HL-60 (cell line): ENCODE data around the gene MEA1.
A peak's percentile ranks its signal among the peaks of the same experiment; 100 is the strongest.

Experiments
- DNase-seq, 2 experiments: peaks; one replicate each; pipeline ENCODE4 v3.0.0-alpha.2; 2010 to 2020; ENCODE audit warnings: low read depth in 1 of 2, low spot score in 1 of 2
- H3K27ac ChIP-seq: fragments of 250-450 bp; sonication (Bioruptor Pico); replicated peaks from 2 replicates; pipeline ENCODE4 v1.5.1; 2020; ENCODE audit warnings: mild to moderate bottlenecking, moderate library complexity
- H3K27me3 ChIP-seq: fragments of 250-450 bp; sonication (Bioruptor Pico); 2 replicates; pipeline ENCODE4 v1.5.1; 2021; ENCODE audit warnings: mild to moderate bottlenecking, moderate library complexity; ENCODE audit not compliant: insufficient read depth, poor library complexity, severe bottlenecking
- H3K4me3 ChIP-seq: replicated peaks from 2 replicates; pipeline ENCODE4 v1.5.1; 2011; ENCODE audit warnings: mild to moderate bottlenecking, control low read depth, low read length; ENCODE audit not compliant: insufficient read depth
- GABPA ChIP-seq: IDR thresholded peaks from 2 replicates; pipeline ENCODE4 v1.6.1; 2012; ENCODE audit warnings: low read depth
- POLR2AphosphoS5 ChIP-seq: IDR thresholded peaks from 2 replicates; pipeline ENCODE4 v1.6.1; 2012; ENCODE audit warnings: low read depth
- SPI1 ChIP-seq: IDR thresholded peaks from 2 replicates; pipeline ENCODE4 v1.6.1; 2012; ENCODE audit warnings: low read depth, mild to moderate bottlenecking, borderline replicate concordance
- TF ChIP-seq, protein P1 (sequence below): IDR thresholded peaks from one replicate; pipeline ENCODE4 v1.5.1; 2011; ENCODE audit warnings: low read length, control low read depth, inconsistent platforms; ENCODE audit not compliant: insufficient read depth
- TF ChIP-seq, protein P2 (sequence below): IDR thresholded peaks from 2 replicates; pipeline ENCODE4 v1.6.1; 2012; ENCODE audit warnings: low read depth; ENCODE audit not compliant: insufficient replicate concordance

Gene MEA1

DNA sequence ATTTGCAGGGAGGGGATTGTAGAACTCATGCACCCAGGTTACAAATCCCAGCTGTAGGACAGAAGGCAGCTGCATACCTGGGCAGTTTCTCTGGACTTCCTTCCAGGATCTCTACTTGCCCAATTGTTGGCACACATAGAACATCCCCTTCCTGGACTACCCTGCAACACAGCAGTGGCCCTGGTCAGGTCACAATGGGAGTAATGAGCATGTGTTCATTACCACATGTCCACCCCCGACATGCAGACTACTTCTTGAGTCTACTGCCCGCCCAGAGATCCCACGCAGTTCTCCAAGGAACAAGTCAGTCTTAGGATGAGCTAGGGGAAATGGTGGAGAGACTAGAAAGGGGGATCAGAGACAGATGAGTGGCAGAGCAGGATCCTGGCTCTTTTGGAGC is 39.8 kb downstream of the MEA1 start:
- no peak overlapping the region for H3K4me3 ChIP-seq
- no peaks in the 10 kb centered on the region for H3K27me3 ChIP-seq
- no peak for DNase-seq
- no peak overlapping the region for H3K27ac ChIP-seq
- no peak for TF ChIP-seq SPI1
- TF ChIP-seq POLR2AphosphoS5, result no peak
- TF ChIP-seq, protein P1, sequence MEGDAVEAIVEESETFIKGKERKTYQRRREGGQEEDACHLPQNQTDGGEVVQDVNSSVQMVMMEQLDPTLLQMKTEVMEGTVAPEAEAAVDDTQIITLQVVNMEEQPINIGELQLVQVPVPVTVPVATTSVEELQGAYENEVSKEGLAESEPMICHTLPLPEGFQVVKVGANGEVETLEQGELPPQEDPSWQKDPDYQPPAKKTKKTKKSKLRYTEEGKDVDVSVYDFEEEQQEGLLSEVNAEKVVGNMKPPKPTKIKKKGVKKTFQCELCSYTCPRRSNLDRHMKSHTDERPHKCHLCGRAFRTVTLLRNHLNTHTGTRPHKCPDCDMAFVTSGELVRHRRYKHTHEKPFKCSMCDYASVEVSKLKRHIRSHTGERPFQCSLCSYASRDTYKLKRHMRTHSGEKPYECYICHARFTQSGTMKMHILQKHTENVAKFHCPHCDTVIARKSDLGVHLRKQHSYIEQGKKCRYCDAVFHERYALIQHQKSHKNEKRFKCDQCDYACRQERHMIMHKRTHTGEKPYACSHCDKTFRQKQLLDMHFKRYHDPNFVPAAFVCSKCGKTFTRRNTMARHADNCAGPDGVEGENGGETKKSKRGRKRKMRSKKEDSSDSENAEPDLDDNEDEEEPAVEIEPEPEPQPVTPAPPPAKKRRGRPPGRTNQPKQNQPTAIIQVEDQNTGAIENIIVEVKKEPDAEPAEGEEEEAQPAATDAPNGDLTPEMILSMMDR, result no peak
- no peak for TF ChIP-seq GABPA
- TF ChIP-seq, protein P2, sequence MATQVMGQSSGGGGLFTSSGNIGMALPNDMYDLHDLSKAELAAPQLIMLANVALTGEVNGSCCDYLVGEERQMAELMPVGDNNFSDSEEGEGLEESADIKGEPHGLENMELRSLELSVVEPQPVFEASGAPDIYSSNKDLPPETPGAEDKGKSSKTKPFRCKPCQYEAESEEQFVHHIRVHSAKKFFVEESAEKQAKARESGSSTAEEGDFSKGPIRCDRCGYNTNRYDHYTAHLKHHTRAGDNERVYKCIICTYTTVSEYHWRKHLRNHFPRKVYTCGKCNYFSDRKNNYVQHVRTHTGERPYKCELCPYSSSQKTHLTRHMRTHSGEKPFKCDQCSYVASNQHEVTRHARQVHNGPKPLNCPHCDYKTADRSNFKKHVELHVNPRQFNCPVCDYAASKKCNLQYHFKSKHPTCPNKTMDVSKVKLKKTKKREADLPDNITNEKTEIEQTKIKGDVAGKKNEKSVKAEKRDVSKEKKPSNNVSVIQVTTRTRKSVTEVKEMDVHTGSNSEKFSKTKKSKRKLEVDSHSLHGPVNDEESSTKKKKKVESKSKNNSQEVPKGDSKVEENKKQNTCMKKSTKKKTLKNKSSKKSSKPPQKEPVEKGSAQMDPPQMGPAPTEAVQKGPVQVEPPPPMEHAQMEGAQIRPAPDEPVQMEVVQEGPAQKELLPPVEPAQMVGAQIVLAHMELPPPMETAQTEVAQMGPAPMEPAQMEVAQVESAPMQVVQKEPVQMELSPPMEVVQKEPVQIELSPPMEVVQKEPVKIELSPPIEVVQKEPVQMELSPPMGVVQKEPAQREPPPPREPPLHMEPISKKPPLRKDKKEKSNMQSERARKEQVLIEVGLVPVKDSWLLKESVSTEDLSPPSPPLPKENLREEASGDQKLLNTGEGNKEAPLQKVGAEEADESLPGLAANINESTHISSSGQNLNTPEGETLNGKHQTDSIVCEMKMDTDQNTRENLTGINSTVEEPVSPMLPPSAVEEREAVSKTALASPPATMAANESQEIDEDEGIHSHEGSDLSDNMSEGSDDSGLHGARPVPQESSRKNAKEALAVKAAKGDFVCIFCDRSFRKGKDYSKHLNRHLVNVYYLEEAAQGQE, result no peak

DNA sequence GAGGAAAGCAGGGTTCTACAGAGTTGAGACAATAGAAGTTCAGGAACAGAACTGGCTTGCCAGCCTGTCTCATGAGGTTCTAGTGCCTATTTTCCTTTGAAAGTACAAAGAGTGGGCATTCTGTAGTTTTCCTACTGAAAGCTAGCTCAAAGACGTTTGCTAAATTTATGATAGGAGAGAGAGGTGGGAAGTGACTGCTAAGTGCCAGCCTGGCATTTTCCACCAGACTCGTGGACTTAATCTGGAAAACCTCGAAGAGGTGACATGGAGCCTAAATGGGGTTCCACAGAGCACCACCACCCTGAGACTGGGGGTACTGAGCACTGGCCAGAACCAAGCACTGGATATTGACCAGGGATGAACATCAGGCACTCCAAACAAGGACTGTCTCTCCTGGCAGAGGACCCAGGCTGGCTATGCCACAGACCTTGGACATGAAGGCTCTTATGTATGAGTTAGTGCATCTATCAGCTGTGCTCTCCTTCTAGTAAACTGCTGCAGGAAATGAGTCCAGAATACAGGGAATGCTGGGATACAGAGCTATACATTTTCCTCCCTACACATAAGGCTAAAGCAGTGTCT is 41.9 kb downstream of the MEA1 start:
- TF ChIP-seq, protein P2, result no peak
- TF ChIP-seq, protein P1, result no peak
- no peak for TF ChIP-seq GABPA
- TF ChIP-seq SPI1, result no peak
- no peak for TF ChIP-seq POLR2AphosphoS5
- Histone ChIP-seq H3K4me3 (no peak overlapping the region), H3K27me3 (no peaks in the 10 kb centered on the region), H3K27ac (no peak overlapping the region)
- DNase-seq, result no peak

DNA sequence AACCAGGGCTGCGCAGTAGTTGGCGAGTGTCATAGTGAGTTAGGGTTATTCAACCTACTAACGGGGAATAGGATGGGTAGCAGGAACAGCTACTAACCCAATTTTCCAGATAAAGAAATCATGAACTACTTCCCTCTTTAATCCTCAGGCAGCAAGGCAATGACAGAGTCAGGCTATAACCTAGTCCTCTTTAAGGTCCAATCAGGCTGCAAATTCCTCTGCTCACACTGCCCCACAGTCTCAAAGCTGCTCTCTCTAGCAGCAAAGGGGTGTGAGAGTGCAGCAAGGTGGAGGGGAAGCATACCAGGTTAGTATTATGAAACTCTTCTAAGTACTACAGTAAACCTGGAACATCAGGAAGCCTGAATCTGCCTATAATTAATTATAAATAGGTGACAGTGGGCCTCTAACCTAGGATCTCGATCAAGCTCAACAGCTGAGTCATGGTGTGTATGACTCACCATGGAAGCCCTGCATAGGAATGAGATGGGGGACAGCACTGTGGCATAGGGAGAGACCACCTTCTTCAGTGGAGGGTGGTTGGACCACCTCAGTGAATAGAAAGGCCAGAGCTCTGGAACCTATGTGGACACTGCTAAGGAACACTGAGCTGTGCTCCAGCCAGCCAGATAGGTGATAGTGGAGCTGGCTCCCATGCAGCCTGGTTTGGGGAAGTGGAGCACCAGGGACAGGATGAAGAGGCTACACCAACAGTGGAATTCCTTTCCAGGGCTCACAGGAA is 42.7 kb downstream of the MEA1 start:
- TF ChIP-seq SPI1, result peak; percentile 63; the same call in 1 of the 2 replicates
- TF ChIP-seq, protein P1, result no peak
- Histone ChIP-seq H3K27ac (no peak overlapping the region), H3K27me3 (no peaks in the 10 kb centered on the region), H3K4me3 (no peak overlapping the region)
- peak in 1 of 2 experiments; percentile 12 for DNase-seq
